Measurements from ENCODE around the gene TREML4.
"Not testable (repeated sequence)": the region's sequence is repeated elsewhere in the genome, so short reads cannot be mapped to it uniquely, and the experiment has no call there.

Gene TREML4

GRCh38 chr6:41208439-41209106, 19.6 kb upstream of the TREML4 start:
- no peak for DNase-seq

- no peak for DNase-seq
Measured at GRCh38 chr6:41209547-41210320, 18.4 kb upstream of the TREML4 start.

- no peak for DNase-seq
Measured at GRCh38 chr6:41214559-41215238, 13.4 kb upstream of the TREML4 start.

GRCh38 chr6:41215777-41216176, 12.4 kb upstream of the TREML4 start:
- DNase-seq: no peak

GRCh38 chr6:41216616-41217015, 11.5 kb upstream of the TREML4 start:
- no peak for DNase-seq

- DNase-seq: no peak
Measured at GRCh38 chr6:41222045-41222444, 6.1 kb upstream of the TREML4 start.

GRCh38 chr6:41222513-41222912, 5.6 kb upstream of the TREML4 start:
- DNase-seq: no peak

GRCh38 chr6:41224800-41225199, 3.3 kb upstream of the TREML4 start:
- no peak for DNase-seq

- DNase-seq: no peak
Measured at GRCh38 chr6:41226752-41227151, 1.4 kb upstream of the TREML4 start.

GRCh38 chr6:41228616-41229015, 467 bp downstream of the TREML4 start:
- no peak for DNase-seq

- no peak for DNase-seq
Measured at GRCh38 chr6:41229721-41230120, 1.6 kb downstream of the TREML4 start.

- no peak for DNase-seq
Measured at GRCh38 chr6:41231246-41231645, 3.1 kb downstream of the TREML4 start.

- no peak for DNase-seq
Measured at GRCh38 chr6:41232667-41233066, 4.5 kb downstream of the TREML4 start.

- no peak for DNase-seq
Measured at GRCh38 chr6:41236276-41236675, 8.1 kb downstream of the TREML4 start.

GRCh38 chr6:41237128-41237527, 9.0 kb downstream of the TREML4 start:
- DNase-seq: no peak

- DNase-seq: no peak
Measured at GRCh38 chr6:41239467-41240159, 11.5 kb downstream of the TREML4 start.

GRCh38 chr6:41246529-41246928, 18.4 kb downstream of the TREML4 start:
- not testable (repeated sequence) for DNase-seq

- no peak for DNase-seq
Measured at GRCh38 chr6:41247288-41247865, 19.2 kb downstream of the TREML4 start.

- DNase-seq: no peak
Measured at GRCh38 chr6:41247882-41248705, 19.9 kb downstream of the TREML4 start.

- no peak for DNase-seq
Measured at GRCh38 chr6:41252401-41253169, 24.4 kb downstream of the TREML4 start.

- no peak for DNase-seq
Measured at GRCh38 chr6:41255110-41255509, 27.0 kb downstream of the TREML4 start.

Measured in activated T-cell treated with anti-CD3 and anti-CD28 coated beads, Interleukin-2, amount 50 U/mL, for 48 hours (primary cell).